Measurements from ENCODE around the gene CSNK2A3.
"Not testable (repeated sequence)": the region's sequence is repeated elsewhere in the genome, so short reads cannot be mapped to it uniquely, and the experiment has no call there.

The CSNK2A3 gene

GRCh38 chr11:11352878-11353277, at the start of gene CSNK2A3:
CSNK2A3 (minus strand) TSS chr11:11353250; CDS start chr11:11353119, 131 bp downstream.
- not testable (repeated sequence) for DNase-seq

DNA sequence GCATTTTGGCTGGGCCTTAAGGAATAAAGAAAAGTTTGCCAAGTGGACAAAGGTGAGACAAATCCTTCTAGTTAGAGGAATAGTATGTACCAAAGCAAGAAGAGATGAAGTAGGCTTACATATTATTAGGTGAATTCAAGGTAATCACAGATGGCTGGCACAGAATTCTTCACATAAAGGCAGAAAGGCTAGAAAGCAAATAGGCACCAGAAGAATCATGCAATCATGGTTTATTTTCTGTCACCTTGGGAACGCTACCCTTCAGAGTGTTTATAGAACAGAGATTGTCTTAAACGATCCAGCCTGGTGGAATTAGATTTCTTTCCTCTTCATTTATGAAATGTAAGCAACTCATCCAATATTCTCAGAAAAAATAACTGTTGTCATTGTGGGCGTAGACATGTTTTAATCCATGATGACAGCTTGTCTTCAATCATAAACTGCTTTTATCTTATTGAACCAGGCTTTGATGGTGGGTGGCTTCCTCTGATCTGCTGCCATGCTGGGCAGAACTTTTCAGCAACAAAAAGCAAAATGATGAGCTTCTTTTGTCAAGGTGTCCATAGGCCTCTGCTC, 49.0 kb upstream of the CSNK2A3 start:
- no peak for DNase-seq

GRCh38 chr11:11400635-11401232, 47.7 kb upstream of the CSNK2A3 start:
- no peak for DNase-seq

GRCh38 chr11:11400121-11400520, 47.1 kb upstream of the CSNK2A3 start:
- DNase-seq: no peak

DNA sequence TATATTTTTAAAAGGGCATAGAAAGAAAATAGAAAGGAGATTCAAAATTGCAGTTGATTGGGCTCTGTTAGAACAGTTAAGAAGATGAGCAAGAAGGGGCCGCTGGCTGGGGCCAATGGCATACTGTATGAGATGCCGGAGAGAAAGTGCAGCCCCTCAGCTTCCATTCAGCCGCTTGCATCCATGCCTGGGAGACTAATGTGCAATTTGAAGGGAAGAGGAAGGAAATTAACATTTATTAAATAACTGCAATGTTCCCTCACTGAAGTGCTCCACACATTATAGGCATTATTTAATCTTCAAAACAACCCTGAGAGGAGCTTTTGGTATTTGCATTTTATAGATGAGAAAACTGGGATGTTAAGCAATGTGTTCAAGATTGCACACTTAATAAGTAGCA, 44.7 kb upstream of the CSNK2A3 start:
- DNase-seq: no peak

DNA sequence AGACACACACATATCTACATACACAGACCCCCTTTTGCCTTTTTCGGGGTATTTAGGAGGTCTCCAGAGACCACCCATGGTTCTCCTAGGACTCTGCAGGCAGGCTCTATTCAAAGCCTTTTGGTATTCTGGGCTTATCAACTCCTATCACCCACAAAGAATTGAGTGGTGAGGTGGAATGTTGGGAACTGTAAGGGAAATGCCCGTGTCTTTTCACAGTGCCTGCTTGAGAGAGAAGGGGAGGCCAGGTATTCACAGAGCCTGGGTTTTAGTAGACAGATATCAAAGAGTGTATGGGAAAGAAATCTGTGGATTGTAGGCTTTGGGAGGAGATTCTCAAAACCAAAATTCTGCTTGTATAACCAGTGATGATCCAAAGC, 44.0 kb upstream of the CSNK2A3 start:
- DNase-seq: no peak

- DNase-seq: no peak
These were observed 43.4 kb upstream of the CSNK2A3 start for GRCh38 chr11:11396301-11397035.

- no peak for DNase-seq
These were observed 42.1 kb upstream of the CSNK2A3 start for GRCh38 chr11:11395126-11395525.

GRCh38 chr11:11394241-11394640, 41.2 kb upstream of the CSNK2A3 start:
- DNase-seq: no peak

DNA sequence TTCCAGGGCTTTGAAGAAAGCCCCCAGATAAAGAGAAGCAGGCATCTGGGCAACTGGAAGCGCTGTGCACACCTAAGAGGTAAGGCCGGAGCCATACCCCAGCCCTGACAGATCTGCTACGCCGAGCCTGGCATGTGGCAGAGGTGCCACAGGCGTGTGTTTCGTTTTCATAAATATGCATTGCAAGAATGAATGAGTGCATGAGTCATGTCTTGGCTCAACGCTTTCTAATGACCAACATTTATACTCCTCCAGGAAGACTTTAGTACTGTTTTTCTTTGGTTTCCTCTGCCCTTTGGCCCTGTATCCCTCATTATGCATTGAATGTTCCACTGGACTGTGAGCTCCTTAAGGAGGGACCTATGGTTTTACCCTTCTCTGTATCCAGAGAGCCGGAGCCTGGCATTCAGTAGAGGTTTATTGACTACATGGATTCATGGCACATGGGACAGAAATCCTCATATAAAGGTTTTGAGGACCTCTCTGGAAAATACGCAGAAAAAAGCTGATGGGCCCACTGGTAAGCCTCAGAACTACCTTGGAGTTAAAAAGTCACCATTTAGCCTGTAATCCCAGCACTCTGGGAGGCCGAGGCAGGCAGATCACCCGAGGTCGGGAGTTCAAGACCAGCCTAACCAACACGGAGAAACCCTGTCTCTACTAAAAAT, 38.9 kb upstream of the CSNK2A3 start:
- DNase-seq: no peak

- no peak for DNase-seq
These were observed 38.1 kb upstream of the CSNK2A3 start for GRCh38 chr11:11391169-11391568.

DNA sequence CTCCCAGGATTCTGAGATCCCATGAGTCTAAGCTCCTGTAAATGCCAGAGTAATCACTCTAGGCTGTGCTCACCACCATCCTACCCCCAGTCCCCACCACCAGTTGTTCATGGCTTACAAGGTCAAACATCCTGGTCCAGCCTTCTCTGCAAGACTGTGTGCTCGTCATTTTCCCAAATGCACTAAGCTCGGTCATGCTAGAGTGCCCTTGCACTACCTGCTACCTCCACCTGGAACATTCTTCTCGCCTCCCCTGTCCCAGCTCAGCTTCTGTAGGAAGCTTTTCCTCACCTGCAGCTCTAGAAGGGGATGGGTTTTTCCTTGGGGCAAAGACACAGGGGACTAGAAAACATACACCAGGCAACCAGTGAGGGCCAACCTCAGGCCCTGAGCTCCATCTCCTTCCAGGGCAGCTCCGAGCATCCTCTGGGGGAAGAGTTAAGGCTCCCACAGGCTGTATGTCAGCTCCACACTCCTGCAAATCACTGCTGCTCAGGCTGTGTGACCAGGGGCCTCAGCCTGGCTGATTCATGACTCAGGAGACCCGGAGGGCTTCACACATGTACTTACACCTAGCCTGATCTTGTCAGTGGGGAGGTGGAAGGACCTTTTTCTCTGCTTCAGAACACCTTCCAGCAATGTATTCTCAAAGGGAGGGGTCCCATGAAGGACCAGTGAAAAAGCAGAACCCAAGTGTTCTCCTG, 37.2 kb upstream of the CSNK2A3 start:
- no peak for DNase-seq

DNA sequence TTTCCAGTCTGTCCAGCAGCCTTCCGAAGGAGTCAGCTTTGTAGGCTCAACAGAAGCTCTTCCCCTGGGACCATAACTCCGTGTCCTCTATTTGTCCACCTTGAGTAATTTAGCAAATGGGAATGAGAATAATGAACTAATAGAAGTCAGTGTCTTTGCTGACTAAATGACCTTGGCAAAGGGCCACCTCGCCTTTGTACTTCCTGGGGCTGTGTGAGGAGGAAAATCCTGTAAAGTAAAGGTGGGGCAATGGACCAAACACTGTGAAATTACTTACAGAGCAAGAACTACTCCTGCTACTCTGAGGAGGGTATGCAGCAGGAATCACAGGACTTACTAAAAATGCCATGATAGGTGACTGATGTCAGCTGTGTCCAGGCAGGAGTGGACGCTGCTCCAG, 36.2 kb upstream of the CSNK2A3 start:
- no peak for DNase-seq

- no peak for DNase-seq
These were observed 34.7 kb upstream of the CSNK2A3 start for GRCh38 chr11:11387622-11388305.

DNA sequence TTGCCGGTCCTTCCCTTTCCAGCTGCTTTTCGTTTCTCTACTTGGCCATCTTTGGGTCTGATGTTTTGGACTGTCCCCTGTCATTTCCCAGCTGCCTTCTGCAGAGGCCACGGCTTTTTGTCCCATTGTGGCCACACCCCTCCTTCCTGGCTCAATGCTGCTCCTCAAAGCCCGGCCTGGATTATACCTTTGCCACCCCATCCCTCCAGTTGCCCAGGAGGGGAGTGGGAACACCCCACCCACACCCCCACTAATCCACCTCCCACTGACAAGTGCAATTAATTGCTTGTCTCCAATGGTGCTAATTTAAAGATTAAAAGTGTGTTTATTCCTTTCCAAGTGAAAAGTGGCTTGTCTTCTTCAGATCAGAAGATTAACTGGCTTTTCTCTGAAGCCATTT, 34.2 kb upstream of the CSNK2A3 start:
- DNase-seq: no peak

DNA sequence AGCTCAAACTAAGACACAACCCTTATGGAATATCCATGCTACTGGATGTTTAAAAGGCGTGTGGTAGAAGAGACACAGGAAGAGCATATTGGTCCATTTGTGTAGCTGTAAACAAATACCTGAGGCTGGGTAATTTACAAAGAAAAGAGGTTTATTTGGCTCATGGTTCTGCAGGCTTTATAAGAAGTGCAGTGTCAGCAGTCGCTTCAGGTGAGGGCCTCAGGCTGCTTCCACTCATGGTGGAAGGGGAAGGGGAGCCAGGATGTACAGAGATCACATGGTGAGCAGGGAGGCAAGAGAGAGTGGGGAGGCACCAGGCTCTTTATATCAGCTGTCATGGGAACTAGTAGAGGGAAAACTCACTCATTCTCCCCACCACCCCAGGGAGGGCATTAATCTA, 31.8 kb upstream of the CSNK2A3 start:
- no peak for DNase-seq

DNA sequence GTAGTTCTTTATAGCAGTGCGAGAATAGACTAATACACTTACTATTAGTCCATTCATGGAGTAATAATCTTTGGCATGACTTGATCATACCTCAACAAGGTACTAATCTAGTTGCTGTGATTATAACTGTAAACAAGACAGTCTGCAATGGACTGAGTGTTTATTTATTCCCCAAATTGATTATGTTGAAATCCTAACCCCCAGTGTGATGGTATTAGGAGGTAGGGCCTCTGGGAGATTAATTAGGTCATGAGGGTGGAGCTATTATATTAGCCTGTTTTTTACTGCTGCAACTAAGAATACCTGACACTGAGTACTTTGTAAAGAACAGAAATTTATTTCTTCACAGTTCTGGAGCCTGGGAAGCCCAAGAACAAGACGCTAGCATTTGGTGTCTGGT, 30.9 kb upstream of the CSNK2A3 start:
- DNase-seq: no peak

- no peak for DNase-seq
These were observed 29.9 kb upstream of the CSNK2A3 start for GRCh38 chr11:11382858-11383532.

- DNase-seq: no peak
These were observed 28.5 kb upstream of the CSNK2A3 start for GRCh38 chr11:11381471-11382105.

- DNase-seq: no peak
These were observed 27.8 kb upstream of the CSNK2A3 start for GRCh38 chr11:11380883-11381282.

DNA sequence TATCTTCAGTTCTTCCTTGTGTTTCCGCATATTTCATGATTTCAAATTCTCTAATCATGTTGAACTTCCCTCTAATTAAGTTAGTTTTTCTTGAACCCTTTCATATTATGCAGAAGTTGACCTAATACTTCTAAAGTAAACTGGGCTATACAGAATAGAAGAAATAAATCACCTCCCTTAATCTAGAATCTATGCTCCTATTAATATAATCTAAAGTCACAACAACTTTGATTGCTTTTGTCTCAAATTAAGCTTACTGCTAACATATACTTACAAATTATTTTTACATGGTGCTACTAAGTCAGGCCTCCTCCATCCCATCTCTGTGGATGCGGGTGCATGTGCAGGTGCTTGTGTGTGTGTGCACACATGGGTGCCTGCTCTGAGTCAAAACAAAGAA, 27.3 kb upstream of the CSNK2A3 start:
- no peak for DNase-seq

DNA sequence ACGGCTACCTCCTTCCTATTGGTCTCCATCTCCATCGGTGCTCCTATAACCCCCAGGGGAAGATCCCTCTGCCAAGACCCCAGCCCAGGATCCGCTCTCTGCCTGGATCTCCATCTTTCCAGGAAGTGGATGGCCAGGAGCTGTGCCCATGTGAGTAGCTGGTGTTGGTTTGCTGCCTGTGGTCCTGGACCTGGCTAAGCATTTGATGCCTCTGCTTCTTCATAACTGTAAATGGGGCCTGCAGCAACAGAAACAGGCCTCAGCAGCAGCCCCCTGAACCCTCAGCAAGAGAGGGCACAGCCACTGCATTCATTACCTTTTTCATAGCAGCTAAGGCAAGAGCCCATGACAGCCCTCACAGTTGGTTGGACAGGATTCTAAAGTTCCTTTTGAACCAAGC, 26.6 kb upstream of the CSNK2A3 start:
- no peak for DNase-seq

Data from activated CD4-positive, alpha-beta T cell treated with anti-CD3 and anti-CD28 coated beads, Interleukin-2, amount 50 U/mL, for 16 hours (primary cell).